HCT116 (cell line): ENCODE data around the gene KRTAP5-3. TPM values are rescaled to one million over a fixed set of nuclear protein-coding genes. Genes with fewer than 3 reads are reported as not detected.

ENCODE experiments used
- ATAC-seq: fragments of 200-7000 bp; cut with Tn5 transposase; 2 replicates; pipeline ENCODE4 v1.9.1; 2020; ENCODE audit warnings: mild to moderate bottlenecking, moderate library complexity
- BruUV-seq: library from RNA; stranded (reverse); fragments of 400-500 nt; replicated peaks from 2 replicates; lab custom pipeline; 2021; lab: Mats Ljungman, UMichigan
- CTCF ChIA-PET: fragments of 300-600 bp; sonication (Branson Sonifier 250); formaldehyde crosslinking; loops from one replicate; lab custom pipeline; 2021; ENCODE audit warnings: antibody characterized with exemption; lab: Charles Lee
- POLR2A ChIA-PET: fragments of 300-600, 350-600 bp; sonication (Branson Sonifier 250); formaldehyde crosslinking; loops from one replicate; lab custom pipeline; 2021; ENCODE audit warnings: antibody characterized with exemption; lab: Charles Lee
- RAD21 ChIA-PET, 2 experiments: fragments of 300-600 bp; sonication (Branson Sonifier 250); formaldehyde crosslinking; loops; one replicate each; lab custom pipeline; 2023; ENCODE audit warnings: low total read pairs in 2 of 2; ENCODE audit not compliant: uncharacterized antibody in 2 of 2, unreplicated experiment in 2 of 2, low non-redundant PET in 1 of 2; lab: Charles Lee
- DNase-seq: peaks from one replicate; pipeline ENCODE4 v3.0.0-alpha.2; 2010; ENCODE audit warnings: low read depth, low spot score
- H2AFZ ChIP-seq: fragments of 200-600 bp; shearing (Covaris generic), sonication (generic); 2 replicates; pipeline ENCODE4 v1.6.1; 2017; ENCODE audit warnings: low read depth, mixed run types, mixed read lengths, antibody characterized with exemption, low read length; ENCODE audit not compliant: poor library complexity, severe bottlenecking
- H3K27ac ChIP-seq: 2 replicates; pipeline ENCODE4 v1.5.1; 2012; ENCODE audit warnings: low read depth, low read length
- H3K27me3 ChIP-seq: fragments of 200-600 bp; sonication (generic); 2 replicates; pipeline ENCODE4 v1.6.1; 2016; ENCODE audit warnings: mixed run types, low read length, mixed read lengths; ENCODE audit not compliant: insufficient read depth
- H3K36me3 ChIP-seq, 2 experiments: fragments of 200-500 bp in 1 of 2; fragments of 200-600 bp in 1 of 2; sonication (Bioruptor generic) in 1 of 2; sonication (generic) in 1 of 2; 2 replicates each; pipeline versions ENCODE4 v1.5.1 to v1.6.1; 2014 to 2016; ENCODE audit warnings: low read length in 2 of 2, inconsistent platforms in 1 of 2, mixed read lengths in 1 of 2, mixed run types in 1 of 2; ENCODE audit not compliant: insufficient read depth in 2 of 2, control insufficient read depth in 1 of 2
- H3K4me1 ChIP-seq, 2 experiments: fragments of 200-600 bp in 1 of 2; sonication (generic) in 1 of 2; 2 replicates each; pipeline versions ENCODE4 v1.5.1 to v1.6.1; 2012 to 2017; ENCODE audit warnings: low read length in 2 of 2, inconsistent platforms in 1 of 2, mild to moderate bottlenecking in 1 of 2, mixed read lengths in 1 of 2, mixed run types in 1 of 2, moderate library complexity in 1 of 2; ENCODE audit not compliant: insufficient read depth in 2 of 2, control insufficient read depth in 1 of 2
- H3K4me2 ChIP-seq: fragments of 200-600 bp; sonication (generic); 2 replicates; pipeline ENCODE4 v1.6.1; 2017; ENCODE audit warnings: mixed run types, low read length, mixed read lengths
- H3K4me3 ChIP-seq, 2 experiments: fragments of 200-600 bp in 1 of 2; sonication (generic) in 1 of 2; replicated peaks in 1 of 2; 2 replicates each; pipeline ENCODE4 v1.5.1; 2011 to 2016; ENCODE audit warnings: low read length in 2 of 2, control low read depth in 1 of 2, low read depth in 1 of 2, mild to moderate bottlenecking in 1 of 2, mixed read lengths in 1 of 2, mixed run types in 1 of 2
- H3K79me2 ChIP-seq: fragments of 200-600 bp; sonication (generic); 2 replicates; pipeline ENCODE4 v1.6.1; 2017; ENCODE audit warnings: mild to moderate bottlenecking, mixed run types, low read length, moderate library complexity, mixed read lengths; ENCODE audit not compliant: insufficient read depth
- H3K9ac ChIP-seq: fragments of 200-600 bp; sonication (generic); 2 replicates; pipeline ENCODE4 v1.6.1; 2016; ENCODE audit warnings: low read length, mixed read lengths
- H3K9me2 ChIP-seq: fragments of 200-600 bp; sonication (generic), shearing (Covaris generic); 2 replicates; pipeline ENCODE4 v1.6.1; 2017; ENCODE audit warnings: mixed run types, mild to moderate bottlenecking, moderate library complexity; ENCODE audit not compliant: insufficient read depth
- H3K9me3 ChIP-seq, 2 experiments: fragments of 200-500 bp in 1 of 2; fragments of 200-600 bp in 1 of 2; sonication (Bioruptor generic) in 1 of 2; sonication (generic) in 1 of 2; 2 replicates each; pipeline ENCODE4 v1.6.1; 2014 to 2017; ENCODE audit warnings: low read length in 2 of 2, mixed read lengths in 2 of 2, inconsistent platforms in 1 of 2, low read depth in 1 of 2, mild to moderate bottlenecking in 1 of 2, mixed run types in 1 of 2, moderate library complexity in 1 of 2; ENCODE audit not compliant: control insufficient read depth in 1 of 2, insufficient read depth in 1 of 2
- H4K20me1 ChIP-seq: fragments of 200-600 bp; sonication (generic), shearing (Covaris generic); 2 replicates; pipeline ENCODE4 v1.6.1; 2017; ENCODE audit warnings: mixed run types, mild to moderate bottlenecking, moderate library complexity; ENCODE audit not compliant: insufficient read depth
- ATF3 ChIP-seq: IDR thresholded peaks from 2 replicates; pipeline ENCODE4 v1.6.1; 2012
- CBX3 ChIP-seq: IDR thresholded peaks from 2 replicates; pipeline ENCODE4 v1.6.1; 2012; ENCODE audit warnings: low read depth
- CEBPB ChIP-seq: IDR thresholded peaks from 2 replicates; pipeline ENCODE4 v1.6.1; 2012; ENCODE audit warnings: low read depth
- CTCF ChIP-seq, 3 experiments: fragments of 200-600 bp in 1 of 3; sonication (generic) in 1 of 3; IDR thresholded peaks in 2 of 3; conservative IDR thresholded peaks in 1 of 3; 2 replicates each; pipeline ENCODE4 v1.5.1; 2012 to 2017; ENCODE audit warnings: low read depth in 2 of 3, low read length in 2 of 3, antibody characterized with exemption in 1 of 3, borderline replicate concordance in 1 of 3, control low read depth in 1 of 3, mild to moderate bottlenecking in 1 of 3, mixed read lengths in 1 of 3, mixed run types in 1 of 3, moderate library complexity in 1 of 3; ENCODE audit not compliant: insufficient read depth in 1 of 3
- ELF1 ChIP-seq: IDR thresholded peaks from 2 replicates; pipeline ENCODE4 v1.6.1; 2012; ENCODE audit warnings: low read depth, borderline replicate concordance
- EZH2 ChIP-seq: fragments of 200-600 bp; sonication (generic); IDR thresholded peaks from 2 replicates; pipeline ENCODE4 v1.6.1; 2017; ENCODE audit warnings: antibody characterized with exemption, mixed run types
- FOSL1 ChIP-seq: IDR thresholded peaks from 2 replicates; pipeline ENCODE4 v1.6.1; 2012; ENCODE audit warnings: low read depth
- JUND ChIP-seq: IDR thresholded peaks from 2 replicates; pipeline ENCODE4 v1.6.1; 2012
- MAX ChIP-seq: IDR thresholded peaks from 2 replicates; pipeline ENCODE4 v1.6.1; 2012
- POLR2A ChIP-seq: IDR thresholded peaks from 2 replicates; pipeline ENCODE4 v1.7.0; 2011; ENCODE audit warnings: borderline replicate concordance; ENCODE audit not compliant: insufficient read depth, insufficient read length; ENCODE audit errors: extremely low read depth
- POLR2AphosphoS5 ChIP-seq: IDR thresholded peaks from 2 replicates; pipeline ENCODE4 v1.6.1; 2011; ENCODE audit warnings: mild to moderate bottlenecking, low read depth, low read length, moderate library complexity
- RAD21 ChIP-seq: IDR thresholded peaks from 2 replicates; pipeline ENCODE4 v1.6.1; 2012; ENCODE audit warnings: low read depth, mild to moderate bottlenecking
- SIN3A ChIP-seq: IDR thresholded peaks from 2 replicates; pipeline ENCODE4 v1.6.1; 2012; ENCODE audit warnings: low read depth
- SRF ChIP-seq: IDR thresholded peaks from 2 replicates; pipeline ENCODE4 v1.6.1; 2012; ENCODE audit warnings: low read depth
- TCF7L2 ChIP-seq: IDR thresholded peaks from 2 replicates; pipeline ENCODE4 v1.7.0; 2011; ENCODE audit warnings: borderline replicate concordance, inconsistent platforms; ENCODE audit not compliant: insufficient read depth, insufficient read length; ENCODE audit errors: extremely low read depth
- ZBTB33 ChIP-seq: IDR thresholded peaks from 2 replicates; pipeline ENCODE4 v1.6.1; 2011; ENCODE audit warnings: mild to moderate bottlenecking, low read length, moderate library complexity; ENCODE audit not compliant: insufficient replicate concordance; ENCODE audit errors: extremely low read depth
- ZFX ChIP-seq: fragments of 450-650 bp; IDR thresholded peaks from 2 replicates; pipeline ENCODE4 v1.6.1; 2017
- ZNF274 ChIP-seq: fragments of 200-500 bp; sonication (Bioruptor generic); IDR thresholded peaks from 2 replicates; pipeline ENCODE4 v1.6.1; 2014; ENCODE audit warnings: mild to moderate bottlenecking, low read depth, low read length, inconsistent platforms
- intact Hi-C: fragments of 100-400 bp; cut with micrococcal nuclease; formaldehyde crosslinking; loops from 2 replicates; pipeline ENCODE4 v1.10.0; 2022
- total RNA-seq: library from RNA; stranded (reverse); gene quantifications from one replicate; pipeline ENCODE4 v1.2.1, GENCODE V29; 2021; ENCODE audit not compliant: unreplicated experiment

The KRTAP5-3 gene
- total RNA-seq, 1 experiment from 2014 or later, result not detected

DNA sequence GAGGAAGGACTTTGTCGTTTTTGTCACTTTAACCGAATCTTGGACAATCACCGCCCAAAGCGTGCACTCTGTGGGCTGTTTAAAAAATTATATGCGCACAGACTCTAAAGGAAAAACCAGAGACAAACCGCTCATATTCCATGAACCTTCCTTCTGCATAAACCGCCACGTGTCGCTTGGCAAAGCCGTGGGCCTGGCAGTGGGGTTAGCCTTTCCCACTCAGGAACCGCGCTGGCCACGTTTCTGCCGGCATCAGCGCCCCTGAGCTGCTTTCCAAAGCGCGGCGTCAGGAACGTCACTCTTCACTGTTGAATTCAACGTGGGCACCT is 44.1 kb upstream of the KRTAP5-3 start:
- no peak overlapping the region for H2AFZ ChIP-seq
- no peak for TF ChIP-seq ZNF274
- TF ChIP-seq CEBPB, result no peak
- TF ChIP-seq POLR2AphosphoS5, result no peak
- TF ChIP-seq FOSL1, result no peak
- TF ChIP-seq SRF, result no peak
- TF ChIP-seq CBX3, result no peak
- TF ChIP-seq CTCF (IDR thresholded peaks at IDR 0.05 in 2 of 3, conservative IDR thresholded peaks at IDR 0.05 in 1 of 3; ENCODE audit: borderline replicate concordance in 1 of 3, insufficient read depth in 1 of 3, low read depth in 2 of 3, low read length in 2 of 3), result no peak
- TF ChIP-seq TCF7L2, result no peak
- no peak for TF ChIP-seq EZH2
- TF ChIP-seq ZBTB33, result no peak
- no peak for TF ChIP-seq RAD21
- TF ChIP-seq ELF1, result no peak
- no peak for TF ChIP-seq SIN3A
- no peak for TF ChIP-seq JUND
- TF ChIP-seq POLR2A, result no peak
- TF ChIP-seq ATF3, result no peak
- TF ChIP-seq ZFX, result no peak
- no peak for TF ChIP-seq MAX
- TF ChIP-seq, all 23 proteins: peak for 0
- no peaks in the 10 kb centered on the region for H3K27me3 ChIP-seq
- H3K9me3 ChIP-seq, result no peaks in the 10 kb centered on the region
- CTCF ChIA-PET, result interaction anchor here (0.7 to 2.4 kb wide), 31 partner anchors 9 to 534 kb away, joined by 3 to 129 read pairs (median 5); partner anchors contain the start of genes H19, MRPL23 and SYT8
- H3K4me1 ChIP-seq, result peaks cover 0 to 7% of the 10 kb centered on the region in 2 experiments; a peak in 3 of 4 replicates
- DNase-seq, result no peak
- H3K9ac ChIP-seq, result no peak overlapping the region
- BruUV-seq, result no TSS peak
- H3K9me2 ChIP-seq, result no peaks in the 10 kb centered on the region
- ATAC-seq, result no peak; the same call in 1 of the 2 replicates
- no peaks in the 10 kb centered on the region for H4K20me1 ChIP-seq
- H3K27ac ChIP-seq, result no peak overlapping the region
- POLR2A ChIA-PET, result interaction anchor here (1.0 to 1.2 kb wide), 3 partner anchors 174 to 181 kb away, joined by 3 to 6 read pairs (median 5); no protein-coding TSS in a partner anchor
- intact Hi-C loops, result loop anchor here (1.0 to 5.0 kb wide), 4 partner anchors 41 to 500 kb away; no protein-coding TSS in a partner anchor
- RAD21 ChIA-PET, result interaction anchor here (0.6 to 1.3 kb wide), 19 partner anchors 41 to 504 kb away, joined by 3 to 26 read pairs (median 4); no protein-coding TSS in a partner anchor
- no peaks in the 10 kb centered on the region for H3K79me2 ChIP-seq
- no peaks in the 10 kb centered on the region for H3K36me3 ChIP-seq
- H3K4me2 ChIP-seq, result peak overlapping the region; percentile 32; the same call in 1 of the 2 replicates
- H3K4me3 ChIP-seq, result no peak overlapping the region
